ENCODE results near the gene CDKN2A. TPM values are rescaled to one million over a fixed set of nuclear protein-coding genes. Genes with fewer than 3 reads are reported as not detected.

CDKN2A gene
- total RNA-seq, 1 experiment from 2014 or later: not detected

GRCh38 chr9:21935631-21936030 is 58.6 kb downstream of the CDKN2A start:
- no peaks in the 10 kb centered on the region for H3K27me3 ChIP-seq (ENCODE audit: control insufficient read depth, insufficient read depth, low read length)
- ATAC-seq (no peak), DNase-seq (ENCODE audit: low read depth, low spot score) (no peak)
- H3K4me3 ChIP-seq (ENCODE audit: low read depth in 2 of 2, low read length in 2 of 2): no peak overlapping the region
- no peak for TF ChIP-seq TCF7L2 (IDR thresholded peaks at IDR 0.05; ENCODE audit: low read depth, low read length)
- TF ChIP-seq SIN3A (IDR thresholded peaks at IDR 0.05; ENCODE audit: borderline replicate concordance, insufficient read depth, low read depth, low read length): no peak
- no peaks in the 10 kb centered on the region for H3K9me3 ChIP-seq (ENCODE audit: control insufficient read depth, insufficient read depth, low read depth, low read length)
- H3K36me3 ChIP-seq (ENCODE audit: control insufficient read depth, insufficient read depth, low read length): no peaks in the 10 kb centered on the region
- intact Hi-C loops (cut with micrococcal nuclease; ENCODE audit: unreplicated experiment) (no loop called here), in situ Hi-C loops (cut with HindIII; ENCODE audit: low pct_unique_long_range_greater_than_20kb, low sequenced_read_pairs) (no loop called here)
- no TSS peak for BruUV-seq (replicated peaks)
- CTCF ChIA-PET: no interaction called here
- no peak overlapping the region for H3K27ac ChIP-seq (ENCODE audit: low read length)
- POLR2A ChIA-PET: no interaction called here
- H3K4me1 ChIP-seq (ENCODE audit: control insufficient read depth, insufficient read depth, low read length): no peaks in the 10 kb centered on the region

- POLR2A ChIA-PET: no interaction called here
- Histone ChIP-seq H3K9me3 (ENCODE audit: control insufficient read depth, insufficient read depth, low read depth, low read length) (no peaks in the 10 kb centered on the region), H3K4me1 (ENCODE audit: control insufficient read depth, insufficient read depth, low read length) (no peaks in the 10 kb centered on the region), H3K27ac (ENCODE audit: low read length) (no peak overlapping the region), H3K36me3 (ENCODE audit: control insufficient read depth, insufficient read depth, low read length) (no peaks in the 10 kb centered on the region), H3K4me3 (ENCODE audit: low read depth in 2 of 2, low read length in 2 of 2) (no peak overlapping the region), H3K27me3 (ENCODE audit: control insufficient read depth, insufficient read depth, low read length) (no peaks in the 10 kb centered on the region)
- ATAC-seq (no peak), DNase-seq (ENCODE audit: low read depth, low spot score) (no peak)
- intact Hi-C loops (cut with micrococcal nuclease; ENCODE audit: unreplicated experiment) (no loop called here), in situ Hi-C loops (cut with HindIII; ENCODE audit: low pct_unique_long_range_greater_than_20kb, low sequenced_read_pairs) (no loop called here)
- BruUV-seq (replicated peaks): no TSS peak
- no peak for TF ChIP-seq CTCF (IDR thresholded peaks at IDR 0.05)
- no peak for TF ChIP-seq POLR2AphosphoS5 (IDR thresholded peaks at IDR 0.05; ENCODE audit: low read depth, low read length)
- no peak for TF ChIP-seq TCF7L2 (IDR thresholded peaks at IDR 0.05; ENCODE audit: low read depth, low read length)
- TF ChIP-seq REST (IDR thresholded peaks at IDR 0.05; ENCODE audit: insufficient read depth in 1 of 2, low read depth in 2 of 2, low read length in 1 of 2): no peak
- no peak for TF ChIP-seq SIN3A (IDR thresholded peaks at IDR 0.05; ENCODE audit: borderline replicate concordance, insufficient read depth, low read depth, low read length)
- CTCF ChIA-PET: no interaction called here
Observed at GRCh38 chr9:21933865-21934264, 60.3 kb downstream of the CDKN2A start.

GRCh38 chr9:21933281-21933680 is 60.9 kb downstream of the CDKN2A start:
- no TSS peak for BruUV-seq (replicated peaks)
- no peak overlapping the region for H3K27ac ChIP-seq (ENCODE audit: low read length)
- no peak for ATAC-seq
- ChIA-PET CTCF (no interaction called here), POLR2A (no interaction called here)
- DNase-seq (ENCODE audit: low read depth, low spot score): no peak
- no peaks in the 10 kb centered on the region for H3K9me3 ChIP-seq (ENCODE audit: control insufficient read depth, insufficient read depth, low read depth, low read length)
- H3K27me3 ChIP-seq (ENCODE audit: control insufficient read depth, insufficient read depth, low read length): no peaks in the 10 kb centered on the region
- in situ Hi-C loops (cut with HindIII; ENCODE audit: low pct_unique_long_range_greater_than_20kb, low sequenced_read_pairs) (no loop called here), intact Hi-C loops (cut with micrococcal nuclease; ENCODE audit: unreplicated experiment) (no loop called here)
- no peak for TF ChIP-seq CTCF (IDR thresholded peaks at IDR 0.05)
- no peak for TF ChIP-seq SIN3A (IDR thresholded peaks at IDR 0.05; ENCODE audit: borderline replicate concordance, insufficient read depth, low read depth, low read length)
- TF ChIP-seq REST (IDR thresholded peaks at IDR 0.05; ENCODE audit: insufficient read depth in 1 of 2, low read depth in 2 of 2, low read length in 1 of 2): no peak
- no peaks in the 10 kb centered on the region for H3K36me3 ChIP-seq (ENCODE audit: control insufficient read depth, insufficient read depth, low read length)
- no peak overlapping the region for H3K4me3 ChIP-seq (ENCODE audit: low read depth in 2 of 2, low read length in 2 of 2)
- H3K4me1 ChIP-seq (ENCODE audit: control insufficient read depth, insufficient read depth, low read length): no peaks in the 10 kb centered on the region

Measured in Panc1 (cell line).